Muscle of back (tissue), 11 donors: Measurements from ENCODE around the gene PRKN. TPM values are rescaled to one million over a fixed set of nuclear protein-coding genes. Genes with fewer than 3 reads are reported as not detected.
"Not testable (repeated sequence)": the region's sequence is repeated elsewhere in the genome, so short reads cannot be mapped to it uniquely, and the experiment has no call there.

Experiments used
- DNase-seq, 3 donors: peaks; one replicate each; pipeline versions ENCODE4 v3.0.0 to v3.0.0-alpha.2; 2013
- polyA plus RNA-seq, 10 donors: library from polyadenylated mRNA; unstranded; fragments of 120-200 nt; gene quantifications; one replicate each; pipeline ENCODE4 v1.2.1, GENCODE V29; 2013; ENCODE audit not compliant: insufficient read length in 10 of 10

PRKN gene
- polyA plus RNA-seq, 10 donors: 2.5 to 6.4 (median 3.6) TPM

GRCh38 chr6:162538643-162539064, 188.9 kb downstream of the PRKN start:
- peak; percentile 35 to 70 (median 59) for DNase-seq

GRCh38 chr6:162533009-162533400, 194.6 kb downstream of the PRKN start:
- no peak for DNase-seq

DNA sequence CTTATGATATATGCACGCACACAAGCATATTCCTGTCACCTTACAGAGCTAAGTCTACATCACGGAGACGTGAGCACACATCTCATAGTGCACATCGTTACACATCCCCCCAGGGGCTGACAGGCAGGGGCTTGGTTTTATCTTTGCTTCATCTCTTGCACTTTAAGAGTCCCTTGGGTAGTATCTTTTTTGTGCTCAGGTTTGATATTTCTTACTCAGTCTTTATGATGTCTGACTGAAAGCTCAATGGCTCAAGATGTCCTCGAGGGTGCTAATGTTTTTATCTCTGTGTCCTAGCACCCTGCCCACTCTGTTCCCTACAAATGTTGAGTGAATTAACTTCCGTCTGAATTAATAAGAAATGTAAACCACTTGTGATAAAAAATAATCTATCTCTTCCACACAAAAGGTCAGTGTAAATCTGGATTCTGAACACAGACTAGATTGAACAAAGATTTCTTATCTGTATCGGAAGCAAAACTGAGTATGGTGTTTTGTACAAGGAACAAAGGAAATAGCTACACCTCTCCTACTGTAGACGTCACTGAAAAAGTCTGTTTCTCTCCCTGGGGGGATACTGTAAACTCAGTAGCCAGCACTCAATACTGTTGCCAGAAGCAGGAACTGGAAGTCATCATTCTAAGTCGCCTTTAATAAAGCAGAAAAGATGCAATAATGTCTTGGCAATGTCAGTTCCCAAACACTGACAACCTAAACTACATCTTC, 195.1 kb downstream of the PRKN start:
- no peak for DNase-seq

DNA sequence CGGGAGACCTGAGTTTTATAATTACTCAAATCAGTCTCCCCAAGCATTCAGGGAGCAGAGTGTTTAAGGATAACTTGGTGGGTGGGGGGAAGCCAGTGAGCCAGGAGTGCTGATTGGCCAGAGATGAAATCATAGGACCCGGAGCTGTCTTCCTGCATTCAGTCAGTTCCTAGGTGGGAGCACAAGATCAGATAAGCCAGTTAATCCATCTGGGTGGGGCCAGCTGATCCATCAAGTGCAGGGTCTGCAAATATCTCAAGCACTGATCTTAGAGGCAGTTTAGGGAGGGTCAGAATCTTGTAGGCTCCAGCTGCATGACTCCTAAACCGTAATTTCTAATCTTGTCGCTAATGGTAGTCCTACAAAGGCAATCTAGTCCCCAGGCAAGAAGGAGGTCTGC, 196.2 kb downstream of the PRKN start:
- not testable (repeated sequence) for DNase-seq

DNA sequence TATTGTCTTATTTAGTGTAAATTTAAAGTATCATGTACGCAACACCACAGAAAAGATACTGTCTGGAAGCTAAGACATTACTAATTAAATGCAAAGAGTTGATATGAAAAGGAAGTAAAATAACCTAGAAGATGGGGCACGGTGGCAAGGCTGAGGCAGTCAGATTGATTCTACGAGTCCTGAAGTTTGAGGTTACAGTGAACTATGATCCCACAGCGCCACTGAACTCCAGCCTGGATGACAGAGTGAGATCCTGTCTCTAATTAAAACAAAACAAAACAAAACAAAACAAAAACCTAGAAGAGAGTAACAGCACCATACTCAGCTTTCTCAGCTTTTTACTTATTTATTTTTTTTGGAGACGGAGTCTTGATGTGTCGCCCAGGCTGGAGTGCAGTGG, 199.0 kb downstream of the PRKN start:
- no peak for DNase-seq

DNA sequence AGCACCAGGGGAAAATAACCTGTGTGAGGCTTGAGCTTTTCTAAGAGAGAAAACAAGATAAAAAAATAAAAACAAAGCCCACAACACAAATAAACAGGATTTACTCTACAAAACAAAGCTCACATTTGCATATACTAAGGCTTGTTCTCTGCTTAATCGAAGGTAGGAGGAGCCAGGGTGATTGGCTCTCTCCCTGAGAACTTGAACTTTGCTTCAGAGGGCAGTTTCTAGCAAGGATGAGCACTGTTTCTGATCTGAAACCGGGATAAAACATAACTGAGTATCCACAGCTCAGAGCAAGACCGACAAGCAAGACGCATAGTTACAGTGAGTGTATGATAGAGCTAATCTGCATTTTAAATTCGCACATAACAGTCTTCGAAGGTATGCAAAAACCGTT, 200.6 kb downstream of the PRKN start:
- DNase-seq: no peak

DNA sequence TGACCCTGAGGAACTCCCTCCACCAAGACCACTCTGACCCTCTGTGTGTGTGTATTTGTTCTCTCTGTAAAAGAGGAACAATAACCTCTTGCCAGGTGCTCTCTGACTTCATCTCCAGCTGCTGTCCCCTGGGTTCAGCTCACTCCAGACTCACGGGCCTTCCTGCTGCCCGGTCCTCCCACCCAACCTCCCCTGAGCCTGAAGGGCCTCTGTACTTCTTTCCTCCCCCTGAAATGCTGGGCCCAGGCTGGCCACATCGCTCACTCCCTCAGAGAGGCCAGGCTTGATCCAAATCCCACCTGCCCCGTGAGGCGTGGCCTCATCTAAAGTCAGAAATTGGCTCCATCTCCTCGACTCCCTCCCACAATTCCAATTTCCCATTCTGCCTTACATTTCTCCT, 202.4 kb downstream of the PRKN start:
- peak; percentile 29 to 91 (median 72) for DNase-seq

DNA sequence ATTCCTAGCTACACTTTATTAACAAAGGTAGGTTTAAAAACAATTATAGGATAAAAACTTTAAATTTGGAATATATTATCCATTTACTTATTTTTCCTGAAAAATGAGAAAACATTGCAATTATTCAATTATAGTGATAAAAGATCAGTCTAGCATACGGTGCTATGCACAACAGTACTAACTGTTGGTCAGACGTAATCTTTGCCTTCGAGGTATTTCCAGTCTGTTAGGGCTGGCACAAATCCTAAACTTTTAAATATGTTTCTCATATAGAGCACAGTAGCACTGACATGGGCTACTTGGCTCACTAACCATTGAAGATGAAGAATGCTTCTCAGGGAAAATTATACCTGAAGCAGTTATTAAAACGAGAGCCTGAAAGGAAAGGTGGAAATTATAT, 214.8 kb downstream of the PRKN start:
- no peak for DNase-seq

DNA sequence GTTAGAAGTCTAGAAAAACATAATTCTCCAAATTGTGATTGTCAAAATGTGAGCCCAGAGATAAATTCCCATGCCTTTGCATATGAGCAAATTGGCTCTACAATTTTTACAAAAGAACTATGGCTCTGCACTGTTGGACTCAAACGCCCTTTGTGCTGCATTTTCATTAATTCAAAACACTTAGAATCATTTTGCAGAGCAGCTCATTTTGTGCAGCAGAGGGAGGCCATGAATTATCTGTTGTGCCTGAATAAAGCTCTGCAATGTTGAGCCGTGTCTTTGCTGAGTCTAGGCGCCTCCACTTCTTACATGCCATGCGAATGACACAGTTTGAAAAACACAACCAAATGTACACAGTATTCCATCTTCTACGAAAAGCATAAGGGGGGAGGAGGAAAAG, 230.2 kb downstream of the PRKN start:
- DNase-seq: no peak

DNA sequence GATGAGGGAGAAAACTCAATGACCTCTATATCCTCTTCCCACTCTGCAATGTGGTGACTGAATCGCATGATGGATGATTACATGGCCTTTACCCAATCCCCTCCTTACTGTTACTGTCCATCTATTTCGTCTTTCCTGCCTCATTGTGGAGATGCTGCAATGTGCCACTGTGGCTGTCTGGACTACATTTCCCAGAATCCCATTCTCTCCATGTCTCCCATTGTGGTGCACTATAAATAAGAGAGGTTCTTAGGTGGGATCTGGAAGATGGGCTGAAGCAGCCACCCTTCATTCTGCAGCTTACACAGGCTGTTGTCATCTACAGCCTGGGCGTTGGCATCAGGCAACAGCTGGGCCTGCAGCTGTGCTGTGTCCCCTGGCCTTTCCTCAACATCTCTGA, 233.6 kb downstream of the PRKN start:
- no peak for DNase-seq

GRCh38 chr6:162491637-162492036, 235.9 kb downstream of the PRKN start:
- no peak for DNase-seq

DNA sequence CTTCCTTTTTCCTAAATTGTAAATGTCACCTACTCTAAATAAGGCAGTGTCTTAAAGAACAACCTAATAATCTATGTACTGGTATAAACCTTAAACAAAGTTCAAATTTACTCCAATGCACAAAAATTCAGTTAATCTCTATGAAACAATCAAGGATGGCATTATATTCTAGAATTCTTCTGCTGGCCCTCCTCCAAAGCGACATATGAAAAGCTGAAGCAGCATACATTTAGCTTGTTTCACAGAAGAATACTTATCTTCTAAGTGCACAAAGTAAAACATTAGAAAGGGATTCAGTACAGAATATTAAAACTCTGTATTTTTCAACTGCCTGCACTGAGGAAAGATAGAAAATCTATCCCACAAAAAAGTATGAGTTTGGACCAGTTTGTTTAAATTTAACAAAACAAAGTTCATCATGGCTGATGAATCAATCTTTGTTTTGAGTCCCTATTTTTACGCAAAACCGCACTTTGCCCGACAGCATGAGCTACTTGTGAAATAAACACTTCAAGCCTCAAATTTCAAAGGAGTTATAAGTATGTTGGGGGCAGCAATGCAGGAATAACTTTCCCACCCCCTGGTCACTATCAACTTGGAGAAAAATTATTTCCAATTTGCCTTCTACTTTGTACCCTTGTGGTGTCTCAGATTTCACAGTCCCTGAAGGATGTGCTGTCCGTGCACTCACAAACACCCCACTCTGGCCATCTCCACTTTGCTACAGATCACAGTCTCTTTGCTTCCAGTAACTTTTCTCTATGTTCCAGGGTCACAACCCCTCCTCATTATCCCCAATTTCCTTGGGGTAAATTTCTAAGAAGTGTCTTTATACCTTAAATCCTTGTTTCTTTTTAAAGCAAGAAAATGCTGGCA, 238.2 kb downstream of the PRKN start:
- DNase-seq: no peak

GRCh38 chr6:162488444-162488843, 239.1 kb downstream of the PRKN start:
- no peak for DNase-seq

- DNase-seq: peak in 1 of 3 donors; percentile 22
These were observed 242.1 kb downstream of the PRKN start for GRCh38 chr6:162485464-162485863.

GRCh38 chr6:162481938-162482337, 245.6 kb downstream of the PRKN start:
- no peak for DNase-seq

DNA sequence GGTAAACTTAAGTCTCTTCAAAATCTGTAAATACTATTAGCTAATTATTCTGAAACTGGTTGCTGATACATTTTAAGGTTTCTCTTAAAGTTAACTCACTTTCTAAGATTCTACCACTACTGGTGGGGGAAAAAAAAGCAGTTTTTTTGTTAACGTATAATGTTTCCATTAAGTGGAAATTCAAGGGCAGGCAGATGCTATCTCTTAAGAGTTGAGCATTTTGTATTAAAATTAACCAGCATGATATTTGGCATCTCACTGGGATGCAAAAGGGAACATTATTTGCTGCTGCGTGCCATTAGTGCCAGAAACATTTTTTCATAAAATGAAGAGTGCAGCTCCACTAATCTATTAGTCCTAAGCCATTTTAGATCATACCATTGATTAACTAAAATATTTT, 246.2 kb downstream of the PRKN start:
- DNase-seq: no peak

- DNase-seq: no peak
These were observed 249.3 kb downstream of the PRKN start for GRCh38 chr6:162478192-162478671.

GRCh38 chr6:162474722-162475121, 252.8 kb downstream of the PRKN start:
- DNase-seq: no peak

GRCh38 chr6:162471842-162472241, 255.7 kb downstream of the PRKN start:
- DNase-seq: no peak

DNA sequence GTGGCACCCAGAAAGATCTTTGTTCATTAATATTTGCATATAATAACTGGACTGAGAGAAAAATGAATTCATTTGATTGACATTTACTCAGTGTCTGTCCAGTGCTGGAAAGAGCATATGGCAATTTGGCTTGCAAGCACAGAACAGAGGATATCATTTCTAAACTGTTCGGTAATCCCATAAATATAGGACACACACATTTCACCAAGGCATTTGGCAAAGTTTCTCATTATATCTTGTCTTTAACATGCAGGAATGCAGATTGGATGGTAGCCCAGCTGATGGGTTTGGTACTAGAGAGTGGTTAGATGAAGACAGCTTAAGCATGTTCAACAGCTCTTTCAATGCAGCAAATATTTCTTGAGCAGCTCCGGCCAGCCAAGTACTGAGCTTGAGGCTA, 259.2 kb downstream of the PRKN start:
- peak; percentile 40 to 76 (median 72) for DNase-seq

DNA sequence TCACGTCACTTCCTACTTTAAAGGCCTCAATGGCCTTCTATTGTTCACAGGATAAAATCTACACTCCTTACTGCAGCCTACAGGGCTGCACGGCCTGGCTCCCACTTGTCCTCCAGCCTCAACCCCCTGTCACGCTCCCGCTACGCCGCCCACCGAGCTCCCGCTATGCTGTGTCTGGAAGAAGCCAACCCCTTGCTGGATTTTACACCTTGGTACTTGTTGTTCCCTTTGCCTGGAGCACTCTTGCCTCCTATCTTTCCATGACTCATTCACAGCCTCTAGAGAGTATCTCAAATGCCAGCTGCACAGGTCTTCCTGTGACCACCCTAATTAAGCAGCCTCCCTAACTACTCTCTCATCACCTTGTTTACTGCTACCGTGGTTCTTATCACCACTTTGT, 259.9 kb downstream of the PRKN start:
- DNase-seq: no peak

DNA sequence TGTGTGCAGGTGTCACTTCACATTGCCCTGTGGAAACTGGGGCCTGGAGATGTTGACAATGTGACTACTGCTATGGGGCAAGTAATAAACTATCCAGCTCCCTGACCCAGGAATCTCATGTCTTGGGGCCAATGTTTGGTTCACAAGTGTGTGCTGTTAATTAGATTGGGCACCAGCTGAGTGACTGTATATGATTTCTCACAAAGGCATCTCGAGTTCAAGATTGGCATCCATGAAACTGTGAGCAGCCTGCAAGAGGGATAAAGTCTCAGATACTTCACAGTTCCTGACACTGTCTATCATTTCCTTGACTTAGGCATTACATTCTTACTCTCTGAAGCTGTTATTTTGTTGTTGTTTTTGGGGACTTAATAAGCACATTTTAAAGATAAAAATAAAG, 264.0 kb downstream of the PRKN start:
- no peak for DNase-seq

GRCh38 chr6:162459985-162460384, 267.6 kb downstream of the PRKN start:
- DNase-seq: no peak
